ENCODE results near the gene ZNF518A.

DNA sequence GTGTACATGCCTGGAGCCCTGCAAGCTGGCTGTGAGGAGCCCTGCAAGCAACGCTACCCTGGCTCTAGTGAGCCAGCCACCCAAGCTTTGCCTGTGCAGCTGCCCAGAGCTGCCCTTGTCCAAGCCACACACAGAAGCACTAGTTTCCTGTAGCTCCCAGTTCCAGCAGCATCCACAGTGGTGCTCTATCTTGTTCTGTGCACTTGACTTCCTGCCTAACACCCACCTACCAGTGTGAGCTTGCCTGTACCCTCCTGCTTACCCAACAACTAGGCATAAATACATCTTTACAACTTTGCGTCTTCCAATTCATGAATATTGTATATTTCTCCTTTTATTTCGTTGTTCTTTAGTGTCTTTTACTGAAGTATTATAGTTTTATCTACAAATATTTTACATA is 32.2 kb upstream of the ZNF518A start:
- TF ChIP-seq, protein P1, sequence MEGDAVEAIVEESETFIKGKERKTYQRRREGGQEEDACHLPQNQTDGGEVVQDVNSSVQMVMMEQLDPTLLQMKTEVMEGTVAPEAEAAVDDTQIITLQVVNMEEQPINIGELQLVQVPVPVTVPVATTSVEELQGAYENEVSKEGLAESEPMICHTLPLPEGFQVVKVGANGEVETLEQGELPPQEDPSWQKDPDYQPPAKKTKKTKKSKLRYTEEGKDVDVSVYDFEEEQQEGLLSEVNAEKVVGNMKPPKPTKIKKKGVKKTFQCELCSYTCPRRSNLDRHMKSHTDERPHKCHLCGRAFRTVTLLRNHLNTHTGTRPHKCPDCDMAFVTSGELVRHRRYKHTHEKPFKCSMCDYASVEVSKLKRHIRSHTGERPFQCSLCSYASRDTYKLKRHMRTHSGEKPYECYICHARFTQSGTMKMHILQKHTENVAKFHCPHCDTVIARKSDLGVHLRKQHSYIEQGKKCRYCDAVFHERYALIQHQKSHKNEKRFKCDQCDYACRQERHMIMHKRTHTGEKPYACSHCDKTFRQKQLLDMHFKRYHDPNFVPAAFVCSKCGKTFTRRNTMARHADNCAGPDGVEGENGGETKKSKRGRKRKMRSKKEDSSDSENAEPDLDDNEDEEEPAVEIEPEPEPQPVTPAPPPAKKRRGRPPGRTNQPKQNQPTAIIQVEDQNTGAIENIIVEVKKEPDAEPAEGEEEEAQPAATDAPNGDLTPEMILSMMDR (IDR thresholded peaks at IDR 0.05; ENCODE audit: poor library complexity, severe bottlenecking), result no peak
- no peak for TF ChIP-seq RAD21 (conservative IDR thresholded peaks at IDR 0.05)
- TF ChIP-seq, protein P2, sequence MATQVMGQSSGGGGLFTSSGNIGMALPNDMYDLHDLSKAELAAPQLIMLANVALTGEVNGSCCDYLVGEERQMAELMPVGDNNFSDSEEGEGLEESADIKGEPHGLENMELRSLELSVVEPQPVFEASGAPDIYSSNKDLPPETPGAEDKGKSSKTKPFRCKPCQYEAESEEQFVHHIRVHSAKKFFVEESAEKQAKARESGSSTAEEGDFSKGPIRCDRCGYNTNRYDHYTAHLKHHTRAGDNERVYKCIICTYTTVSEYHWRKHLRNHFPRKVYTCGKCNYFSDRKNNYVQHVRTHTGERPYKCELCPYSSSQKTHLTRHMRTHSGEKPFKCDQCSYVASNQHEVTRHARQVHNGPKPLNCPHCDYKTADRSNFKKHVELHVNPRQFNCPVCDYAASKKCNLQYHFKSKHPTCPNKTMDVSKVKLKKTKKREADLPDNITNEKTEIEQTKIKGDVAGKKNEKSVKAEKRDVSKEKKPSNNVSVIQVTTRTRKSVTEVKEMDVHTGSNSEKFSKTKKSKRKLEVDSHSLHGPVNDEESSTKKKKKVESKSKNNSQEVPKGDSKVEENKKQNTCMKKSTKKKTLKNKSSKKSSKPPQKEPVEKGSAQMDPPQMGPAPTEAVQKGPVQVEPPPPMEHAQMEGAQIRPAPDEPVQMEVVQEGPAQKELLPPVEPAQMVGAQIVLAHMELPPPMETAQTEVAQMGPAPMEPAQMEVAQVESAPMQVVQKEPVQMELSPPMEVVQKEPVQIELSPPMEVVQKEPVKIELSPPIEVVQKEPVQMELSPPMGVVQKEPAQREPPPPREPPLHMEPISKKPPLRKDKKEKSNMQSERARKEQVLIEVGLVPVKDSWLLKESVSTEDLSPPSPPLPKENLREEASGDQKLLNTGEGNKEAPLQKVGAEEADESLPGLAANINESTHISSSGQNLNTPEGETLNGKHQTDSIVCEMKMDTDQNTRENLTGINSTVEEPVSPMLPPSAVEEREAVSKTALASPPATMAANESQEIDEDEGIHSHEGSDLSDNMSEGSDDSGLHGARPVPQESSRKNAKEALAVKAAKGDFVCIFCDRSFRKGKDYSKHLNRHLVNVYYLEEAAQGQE (IDR thresholded peaks at IDR 0.05; ENCODE audit: borderline replicate concordance), result no peak
- TF ChIP-seq EZH2 (IDR thresholded peaks at IDR 0.05; ENCODE audit: borderline replicate concordance, insufficient read depth, low read length, poor library complexity, severe bottlenecking), result no peak
- TF ChIP-seq EP300 (conservative IDR thresholded peaks at IDR 0.05; ENCODE audit: poor library complexity, severe bottlenecking), result no peak
- no peak for TF ChIP-seq TAF1 (IDR thresholded peaks at IDR 0.05; ENCODE audit: low read depth)
- no peak for TF ChIP-seq POLR2AphosphoS5 (IDR thresholded peaks at IDR 0.05)
- TF ChIP-seq SMC3 (conservative IDR thresholded peaks at IDR 0.05; ENCODE audit: poor library complexity), result no peak
- TF ChIP-seq MXI1 (conservative IDR thresholded peaks at IDR 0.05; ENCODE audit: poor library complexity, severe bottlenecking), result no peak
